Myocyte (in vitro differentiated cells): ENCODE results near the gene CTSA. TPM values are rescaled to one million over a fixed set of nuclear protein-coding genes. Genes with fewer than 3 reads are reported as not detected.
A peak's percentile ranks its signal among the peaks of the same experiment; 100 is the strongest.
"Not testable (repeated sequence)": the region's sequence is repeated elsewhere in the genome, so short reads cannot be mapped to it uniquely, and the experiment has no call there.

Experiments used
- DNase-seq: peaks from one replicate; pipeline ENCODE4 v3.0.0-alpha.2; 2012; ENCODE audit warnings: low read depth
- total RNA-seq: library from RNA; depleted of rRNA; stranded (reverse); fragments of >200 nt; gene quantifications from 2 replicates; pipeline ENCODE4 v1.2.3, GENCODE V29; 2014

Gene CTSA
- total RNA-seq, 1 donor from 2014 or later, result 227 TPM

DNA sequence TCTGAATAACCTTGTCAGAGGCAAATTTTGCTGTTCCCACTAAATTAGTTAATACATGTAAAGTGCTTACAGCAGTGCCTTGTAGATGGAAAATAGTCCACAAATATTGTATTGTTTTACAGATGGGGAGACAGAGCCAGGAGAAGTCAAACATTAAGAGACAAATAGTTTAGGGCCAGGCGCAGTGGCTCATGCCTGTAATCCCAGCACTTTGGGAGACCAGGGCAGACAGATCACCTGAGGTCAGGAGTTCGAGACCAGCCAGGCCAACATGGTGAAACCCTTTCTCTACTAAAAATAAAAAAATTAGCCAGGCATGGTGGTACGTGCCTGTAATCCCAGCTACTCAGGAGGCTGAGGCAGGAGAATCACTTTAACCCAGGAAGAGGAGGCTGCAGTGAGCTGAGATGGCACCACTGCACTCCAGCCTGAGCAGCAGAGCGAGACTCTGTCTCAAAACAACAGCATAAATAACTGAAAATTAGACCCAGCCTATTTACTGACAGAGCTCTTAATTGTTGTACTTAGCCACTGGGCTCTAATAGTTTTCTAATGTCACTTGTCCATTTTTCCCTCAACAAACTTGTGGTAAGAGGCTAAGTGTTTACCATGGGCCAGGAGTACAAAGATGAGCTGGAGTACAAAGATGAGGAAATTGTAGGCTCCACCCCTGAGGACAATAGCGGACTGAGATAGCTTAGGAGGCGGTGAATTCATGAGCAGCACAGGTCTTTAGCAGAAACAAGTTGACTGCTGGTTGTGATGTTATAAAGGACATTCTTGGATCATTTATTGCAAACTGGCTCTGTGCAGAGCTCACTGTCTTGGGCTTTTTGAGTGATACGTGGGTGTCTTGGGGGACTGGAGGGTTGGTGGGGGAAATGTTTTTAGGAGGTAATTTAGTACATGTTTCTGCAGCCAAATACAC lies 27.3 kb upstream of the CTSA start:
- DNase-seq, result no peak

DNA sequence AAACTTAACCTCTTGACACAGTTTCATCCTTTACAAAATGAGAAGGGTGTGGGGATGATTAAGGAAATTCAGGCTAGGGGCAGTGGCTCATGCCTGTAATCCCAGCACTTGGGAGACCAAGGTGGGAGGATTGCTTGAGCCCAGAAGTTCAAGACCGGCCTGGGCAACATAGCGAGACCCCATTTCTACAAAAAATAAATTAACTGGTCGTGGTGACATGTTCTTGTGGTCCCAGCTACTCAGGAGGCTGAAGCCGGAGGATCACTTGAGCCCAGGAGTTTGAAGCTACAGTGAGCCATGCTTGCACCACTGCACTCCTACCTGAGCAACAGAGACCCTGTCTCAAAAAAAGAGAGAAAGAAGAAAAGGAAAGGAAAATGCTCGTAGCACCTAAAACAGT lies 24.7 kb upstream of the CTSA start:
- no peak for DNase-seq

DNA sequence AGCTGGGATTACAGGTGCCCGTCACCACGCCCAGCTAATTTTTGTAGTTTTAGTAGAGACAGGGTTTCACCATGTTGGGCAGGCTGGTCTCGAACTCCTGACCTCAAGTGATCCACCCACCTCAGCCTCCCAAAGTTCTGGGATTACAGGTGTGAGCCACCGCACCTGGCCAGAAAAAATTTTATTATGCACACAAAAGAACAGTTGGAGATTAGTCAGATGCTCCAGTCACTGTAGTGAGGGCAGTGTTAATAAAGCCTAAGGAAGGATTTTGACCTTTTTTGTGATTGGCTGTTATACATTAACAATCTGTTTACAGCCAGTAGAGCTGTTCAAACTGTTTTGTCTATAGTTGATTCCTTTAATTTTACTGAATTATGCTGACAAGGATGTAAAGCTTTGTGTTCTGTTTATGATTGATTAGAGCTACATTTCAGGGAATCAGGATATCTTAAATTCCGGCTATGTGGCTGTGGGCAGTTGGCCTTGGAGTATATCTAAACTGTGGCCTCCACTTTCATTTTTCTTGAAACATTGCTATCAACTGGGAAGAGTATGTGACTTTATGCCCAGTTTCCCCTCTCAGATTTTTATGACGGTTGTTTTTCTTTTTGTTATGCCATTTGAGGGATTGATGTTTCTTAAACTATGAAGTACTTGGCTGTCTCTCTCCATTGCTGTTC lies 23.9 kb upstream of the CTSA start:
- no peak for DNase-seq

DNA sequence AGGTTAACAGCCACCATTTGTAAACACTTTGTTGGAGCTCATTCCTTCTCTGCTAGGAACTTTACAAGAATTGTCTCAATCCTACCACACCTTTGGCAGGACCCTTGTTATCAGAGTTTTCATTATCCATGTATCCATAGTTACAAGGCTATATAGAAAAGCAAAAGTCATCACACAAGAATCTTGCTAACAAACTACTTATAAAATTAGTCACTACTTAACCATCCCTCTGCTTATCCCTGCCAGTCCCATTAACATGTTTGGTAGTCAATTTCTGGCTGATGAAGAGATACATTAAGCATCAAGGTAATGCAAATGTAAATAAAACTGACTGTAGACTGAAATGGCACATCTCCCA lies 23.3 kb upstream of the CTSA start:
- DNase-seq, result no peak

DNA sequence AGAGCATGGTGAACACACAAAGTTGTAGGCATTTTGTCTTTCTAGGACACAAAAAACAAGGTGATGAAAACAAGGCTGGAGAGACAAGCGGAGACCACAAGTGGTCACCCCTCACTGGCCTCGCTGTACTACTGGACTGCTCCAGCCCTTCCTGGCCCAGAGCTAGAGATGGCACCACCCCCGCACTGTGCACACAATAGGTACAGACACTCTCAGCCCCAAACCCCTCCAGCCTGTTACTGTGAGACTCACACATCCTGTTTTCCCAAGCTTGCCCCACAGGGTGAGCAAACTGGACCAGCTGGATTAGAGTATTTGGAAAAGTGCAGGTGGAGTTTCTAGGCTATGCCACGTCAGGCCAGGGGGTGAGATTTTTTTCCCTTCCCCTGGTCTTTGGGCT lies 18.5 kb upstream of the CTSA start:
- DNase-seq, result no peak

DNA sequence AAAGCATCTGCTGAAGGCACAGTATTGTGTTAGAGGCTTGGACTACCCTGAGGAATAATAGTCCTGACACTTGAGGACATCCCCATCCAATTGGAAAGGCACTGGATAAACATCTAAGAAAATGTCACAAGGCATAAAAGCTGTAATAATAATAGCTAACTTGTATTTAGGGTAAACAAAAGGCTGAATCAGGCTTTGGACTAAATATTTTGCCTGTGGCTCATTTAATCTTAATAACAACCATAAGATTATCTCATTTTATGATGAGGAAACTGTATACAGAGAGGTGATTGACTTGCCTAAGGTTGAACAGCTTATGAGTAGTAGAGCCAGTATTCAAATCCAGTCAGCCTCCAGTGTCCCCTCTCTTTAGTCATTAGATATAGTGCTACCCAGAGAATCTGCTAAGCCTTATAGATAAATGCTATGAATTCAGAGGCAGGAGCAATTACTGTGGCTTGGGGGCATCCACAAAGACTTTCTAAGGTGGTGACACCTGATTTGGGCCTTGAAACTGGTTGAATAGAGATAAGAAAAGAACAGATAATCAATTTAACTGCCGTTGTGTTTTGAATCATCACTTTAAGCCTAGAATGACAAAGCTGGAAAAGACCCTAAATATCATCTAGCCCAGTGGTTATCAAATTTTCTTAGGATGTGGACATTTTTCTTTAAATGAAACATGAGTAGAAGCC lies 17.6 kb upstream of the CTSA start:
- no peak for DNase-seq

DNA sequence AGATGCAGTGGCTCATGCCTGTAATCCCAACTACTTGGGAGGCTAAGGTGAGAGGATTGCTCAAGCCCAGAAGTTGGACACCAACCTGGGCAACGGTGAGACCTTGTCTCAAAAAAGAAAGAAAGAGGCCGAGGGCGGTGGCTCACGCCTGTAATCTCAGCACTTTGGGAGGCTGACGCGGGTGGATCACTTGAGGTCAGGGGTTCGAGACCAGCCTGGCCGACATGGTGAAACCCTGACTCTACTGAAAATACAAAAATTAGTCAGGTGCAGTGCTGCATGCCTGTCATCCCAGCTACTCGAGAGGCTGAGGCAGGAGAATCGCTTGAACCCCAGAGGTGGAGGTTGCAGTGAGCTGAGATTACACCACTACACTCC lies 17.0 kb upstream of the CTSA start:
- not testable (repeated sequence) for DNase-seq

DNA sequence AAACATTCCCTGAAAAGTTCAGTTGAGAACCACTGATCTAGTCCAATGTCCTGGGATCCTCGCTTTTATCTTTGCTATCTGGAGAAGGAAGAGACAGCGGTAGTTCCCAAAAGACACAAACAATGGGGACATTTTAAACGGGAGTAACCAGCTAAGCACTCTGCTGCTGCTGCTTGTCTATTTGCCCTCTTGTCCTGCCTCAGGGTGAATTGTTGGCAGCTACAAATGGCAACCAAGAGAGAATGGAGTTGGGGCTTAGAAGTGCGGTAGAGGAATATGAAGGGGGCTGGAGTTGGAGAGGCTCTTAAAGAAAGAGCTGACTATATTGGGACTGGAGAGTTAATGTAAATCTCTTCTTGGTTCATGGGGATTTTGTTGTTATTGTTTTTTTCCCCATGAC lies 16.6 kb upstream of the CTSA start:
- DNase-seq, result no peak

DNA sequence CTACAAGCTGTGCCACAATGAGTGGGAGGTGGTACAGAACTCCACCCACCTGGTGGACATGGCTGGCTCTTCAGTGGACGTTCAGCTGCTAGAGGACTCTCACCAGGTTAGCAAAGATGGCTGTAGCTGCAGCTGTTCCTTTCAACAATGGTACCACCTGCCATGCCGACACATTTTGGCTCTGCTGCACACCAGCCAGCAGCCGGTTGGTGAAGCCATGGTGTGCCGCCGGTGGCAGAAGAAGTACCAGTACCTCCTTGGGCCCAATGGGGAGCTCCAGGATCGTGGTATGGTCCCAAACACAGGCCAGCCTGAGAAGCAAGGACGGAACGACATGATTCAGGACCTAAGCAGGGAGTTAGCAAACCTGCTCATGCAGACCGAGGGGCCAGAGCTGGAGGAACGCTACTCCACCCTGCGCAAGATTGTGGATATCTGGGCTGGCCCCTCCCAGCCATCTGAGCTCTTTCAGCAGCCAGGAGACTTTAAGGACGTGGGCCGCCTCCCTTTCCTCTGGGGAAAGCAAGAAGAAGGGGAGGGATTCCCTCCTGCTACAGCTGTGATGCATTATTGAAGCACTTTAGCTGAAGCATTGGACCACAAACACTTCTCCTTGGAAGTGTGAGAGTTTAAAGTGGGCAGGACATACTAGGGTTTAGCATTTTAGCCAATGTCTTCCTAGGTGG lies 12.9 kb upstream of the CTSA start:
- peak; percentile 25 for DNase-seq

DNA sequence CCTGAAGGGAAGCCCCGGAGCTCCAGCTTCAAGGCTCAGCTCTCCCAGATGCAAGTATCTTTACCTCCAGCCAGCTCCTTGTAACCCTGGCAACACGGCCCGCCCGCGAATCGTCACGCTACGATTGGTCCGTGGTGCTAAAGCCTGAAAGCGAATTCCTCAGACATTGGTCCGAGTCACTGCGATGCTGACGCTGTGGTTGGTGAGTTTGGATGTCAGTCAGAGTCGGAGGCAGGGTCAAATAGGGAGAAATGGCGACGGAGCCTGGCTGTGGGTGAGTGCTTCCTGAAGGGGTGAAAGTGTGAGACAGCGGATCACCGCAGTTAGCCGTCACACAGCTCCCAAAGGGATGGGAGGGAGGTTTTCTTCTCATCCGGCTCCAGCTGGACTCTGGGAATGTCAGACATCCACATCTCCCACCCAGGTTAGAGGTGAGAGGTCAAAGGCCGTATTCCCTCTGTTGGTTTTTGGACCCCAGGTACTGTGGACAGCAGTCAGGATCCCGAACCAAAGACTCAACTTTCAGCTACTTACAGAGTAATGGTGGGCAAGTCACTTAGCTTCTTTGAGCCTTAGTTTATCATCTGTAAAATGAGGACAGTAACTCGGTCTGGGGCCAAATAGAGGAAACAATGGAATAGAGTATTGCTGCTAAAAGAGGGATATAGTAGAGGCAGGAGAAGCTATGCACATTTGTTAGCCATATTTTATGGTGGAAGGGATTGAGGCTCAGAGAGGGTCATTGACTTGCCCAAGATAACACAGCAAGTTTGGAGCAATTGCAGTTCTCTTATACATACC lies 9.9 kb upstream of the CTSA start, which contains the start of gene ZSWIM1:
TSS of gene ZSWIM1 (plus strand) at position 240 of the 801 bp plus-strand sequence. CDS start 1,366 bp downstream, outside the sequence.
- peak; percentile 100 for DNase-seq

DNA sequence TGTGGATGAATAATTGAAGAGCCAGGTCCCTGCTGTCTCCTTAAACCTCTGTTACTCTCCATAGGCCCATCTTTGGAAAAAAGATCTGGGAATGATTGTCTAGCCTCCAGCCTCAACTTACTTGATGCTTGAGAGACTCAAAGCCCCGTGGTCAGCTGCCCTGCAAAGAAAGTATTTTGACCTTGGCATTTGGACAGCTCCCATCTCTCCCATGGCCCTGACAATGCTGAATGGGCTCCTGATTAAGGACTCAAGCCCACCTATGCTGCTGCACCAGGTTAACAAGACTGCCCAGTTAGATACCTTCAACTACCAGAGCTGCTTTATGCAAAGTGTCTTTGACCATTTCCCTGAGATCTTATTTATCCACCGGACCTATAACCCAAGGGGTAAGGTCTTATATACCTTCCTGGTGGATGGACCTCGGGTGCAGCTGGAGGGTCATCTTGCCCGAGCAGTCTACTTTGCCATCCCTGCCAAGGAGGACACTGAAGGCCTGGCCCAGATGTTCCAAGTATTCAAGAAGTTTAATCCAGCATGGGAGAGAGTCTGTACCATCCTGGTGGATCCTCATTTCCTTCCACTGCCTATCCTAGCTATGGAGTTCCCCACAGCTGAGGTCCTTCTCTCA lies 8.6 kb upstream of the CTSA start:
- no peak for DNase-seq

DNA sequence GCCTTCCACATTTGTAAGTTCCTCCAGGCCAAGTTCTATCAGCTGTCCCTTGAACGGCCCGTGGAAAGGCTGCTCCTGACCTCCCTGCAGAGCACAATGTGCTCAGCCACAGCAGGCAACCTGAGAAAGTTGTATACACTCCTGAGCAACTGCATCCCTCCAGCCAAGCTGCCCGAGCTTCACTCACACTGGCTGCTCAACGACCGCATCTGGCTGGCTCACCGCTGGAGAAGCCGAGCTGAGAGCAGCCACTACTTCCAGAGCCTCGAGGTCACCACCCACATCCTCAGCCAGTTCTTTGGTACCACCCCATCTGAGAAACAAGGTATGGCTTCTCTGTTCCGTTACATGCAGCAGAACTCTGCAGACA lies 8.1 kb upstream of the CTSA start:
- DNase-seq, result no peak

DNA sequence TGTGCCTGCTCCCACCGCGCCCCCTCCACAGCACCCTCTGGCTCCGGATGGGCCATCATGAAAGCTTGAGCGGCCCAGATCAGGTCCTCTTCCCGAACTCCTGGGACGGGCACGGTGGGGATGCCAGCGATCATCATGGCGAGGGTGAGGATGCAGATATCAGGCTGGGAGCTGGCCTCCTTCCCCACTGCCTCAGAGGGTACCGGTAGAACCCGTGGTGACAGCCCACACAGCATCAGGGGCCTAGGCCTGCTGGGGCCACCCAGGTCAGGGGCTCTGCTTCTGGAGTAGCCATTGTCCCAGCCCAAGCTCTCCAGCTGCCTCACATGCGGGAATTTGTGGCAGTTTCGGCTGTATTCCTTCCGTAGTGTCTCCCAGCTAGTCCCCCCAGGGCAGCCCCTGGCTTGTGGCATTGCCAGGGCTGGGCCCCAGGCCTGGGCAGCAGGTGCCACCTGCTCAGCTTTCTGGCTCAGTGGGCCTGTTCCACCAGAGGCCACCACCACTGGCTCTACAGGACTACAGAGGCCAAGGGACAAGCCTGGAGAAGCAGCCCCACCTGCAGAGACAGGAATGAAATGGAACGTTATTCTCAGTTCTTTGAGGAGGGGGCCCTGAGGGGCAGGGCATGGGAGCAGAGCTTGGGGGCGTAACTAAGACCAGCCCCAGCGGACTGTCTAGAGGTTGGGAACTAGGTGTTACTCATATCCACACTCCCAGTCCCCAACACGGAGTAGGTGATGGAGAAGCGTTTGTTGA lies 4.4 kb upstream of the CTSA start:
- DNase-seq, result no peak

DNA sequence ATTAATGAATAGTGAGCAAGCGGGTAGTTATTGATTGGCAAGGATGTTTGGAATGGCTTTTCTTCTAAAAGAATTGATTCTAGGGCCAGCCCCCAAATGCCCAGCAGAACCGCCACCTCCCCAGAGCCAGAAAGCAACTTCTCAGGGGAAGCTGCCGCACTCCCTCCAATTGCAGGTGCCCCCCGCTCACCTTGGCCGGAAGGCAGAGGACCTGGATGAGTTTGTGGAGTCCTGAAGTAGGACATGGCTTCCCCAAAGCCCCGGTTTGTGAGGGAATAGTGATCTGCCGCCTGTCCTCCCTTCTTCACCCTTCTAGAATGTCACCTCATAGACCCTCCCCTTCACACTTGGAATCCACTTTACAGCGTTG lies 3.8 kb upstream of the CTSA start, which contains the start of gene SPATA25:
TSS of gene SPATA25 (minus strand) at position 277 of the 370 bp plus-strand sequence. CDS start at position 245, 32 bp downstream.
- no peak for DNase-seq

DNA sequence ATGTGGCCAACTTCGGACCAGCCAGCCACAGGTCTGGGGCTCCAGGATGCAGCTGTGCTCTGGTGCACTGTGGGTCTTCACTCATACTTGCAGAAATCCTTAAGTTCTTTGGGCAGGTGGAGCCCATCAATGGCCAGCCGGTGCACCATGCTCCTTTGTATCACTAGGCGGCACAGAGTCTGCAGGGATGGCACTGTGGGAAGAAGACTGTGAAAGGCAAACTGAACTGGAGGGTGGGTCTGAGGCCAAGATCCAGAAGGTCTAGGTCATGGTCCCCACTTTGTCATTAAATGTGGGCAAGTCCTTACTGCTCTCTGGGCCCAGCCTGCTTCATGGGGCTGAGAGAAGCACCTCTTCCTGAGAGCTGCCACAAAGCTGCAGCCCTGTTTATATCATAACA lies 2.5 kb upstream of the CTSA start:
- peak; percentile 46 for DNase-seq

DNA sequence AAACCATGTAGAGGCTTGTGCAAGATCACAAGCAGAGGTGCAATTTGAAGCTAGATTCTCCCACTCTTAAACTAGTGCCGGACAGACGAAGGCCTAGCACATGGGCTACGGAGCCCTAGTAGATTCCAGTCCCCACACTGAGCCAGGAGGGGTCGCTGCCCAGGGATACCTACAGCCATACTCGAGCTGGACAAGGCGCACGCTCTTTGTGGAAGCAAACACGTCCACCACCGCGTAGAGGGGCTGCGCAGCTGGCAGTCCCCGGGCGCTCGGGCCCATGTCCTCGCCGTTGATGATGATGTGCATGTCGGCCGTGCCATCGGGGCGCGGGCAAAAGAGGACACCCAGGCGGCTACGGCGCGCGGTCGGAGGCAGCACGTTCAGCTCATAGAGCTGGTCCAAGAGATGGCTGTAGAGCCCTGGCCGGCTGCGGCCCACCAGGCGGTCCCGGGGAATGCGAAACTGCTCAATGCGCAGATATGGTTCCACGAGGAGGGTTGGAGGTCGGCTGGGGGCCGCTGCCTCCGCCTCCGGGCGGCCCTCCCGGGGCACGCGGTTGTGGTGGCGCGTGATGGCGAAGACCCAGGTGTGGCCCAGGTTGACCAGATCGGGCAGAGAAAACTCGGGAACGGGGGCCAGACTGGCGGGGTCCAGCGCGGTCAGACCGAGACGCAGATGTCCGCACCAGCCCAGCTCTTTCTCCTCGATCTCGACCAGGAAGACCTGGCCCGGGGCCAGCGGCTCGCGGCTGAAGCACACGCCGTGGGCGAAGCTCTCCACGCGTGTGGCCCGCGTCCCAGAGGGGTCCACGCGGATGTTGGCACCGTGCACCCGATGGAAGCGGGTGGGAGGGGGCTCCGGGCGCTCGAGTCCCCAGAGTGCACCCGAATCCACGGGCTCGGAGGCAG lies 804 bp upstream of the CTSA start:
- DNase-seq, result peak; percentile 91

DNA sequence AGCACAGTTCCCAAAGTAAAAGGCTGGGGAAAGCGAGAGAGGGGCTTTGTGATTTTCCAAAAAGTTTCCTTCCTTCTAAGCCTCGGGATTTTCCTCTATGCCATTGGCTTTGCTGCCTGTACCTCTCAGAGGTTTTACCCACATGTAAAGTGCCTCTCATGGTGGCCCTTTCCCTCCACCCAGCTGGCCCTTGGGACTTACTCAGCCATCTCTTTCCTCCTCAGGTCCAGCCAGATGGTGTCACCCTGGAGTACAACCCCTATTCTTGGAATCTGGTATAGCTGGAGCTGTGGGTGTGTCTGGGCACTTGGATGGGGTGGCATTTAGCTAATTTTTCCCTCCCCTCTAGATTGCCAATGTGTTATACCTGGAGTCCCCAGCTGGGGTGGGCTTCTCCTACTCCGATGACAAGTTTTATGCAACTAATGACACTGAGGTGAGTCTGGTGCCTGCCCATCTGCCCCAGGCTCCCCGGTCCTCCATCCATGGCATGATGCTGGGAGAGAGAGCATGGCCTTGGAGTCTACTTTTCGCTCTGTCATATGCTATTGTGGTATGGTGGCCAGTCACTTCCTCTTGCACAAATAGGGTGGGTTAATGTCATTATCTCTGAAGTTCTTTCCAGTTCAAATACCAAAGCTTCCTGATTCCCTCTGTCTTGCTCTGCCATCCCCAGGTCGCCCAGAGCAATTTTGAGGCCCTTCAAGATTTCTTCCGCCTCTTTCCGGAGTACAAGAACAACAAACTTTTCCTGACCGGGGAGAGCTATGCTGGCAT lies 1.1 kb downstream of the CTSA start:
- peak; percentile 49 for DNase-seq
